Caco-2 (cell line): ENCODE measurements around the gene FBXL19. TPM values are rescaled to one million over a fixed set of nuclear protein-coding genes. Genes with fewer than 3 reads are reported as not detected.

Experiments used
- BruUV-seq: library from RNA; stranded (reverse); fragments of 400-500 nt; replicated peaks from 2 replicates; lab custom pipeline; 2021; lab: Mats Ljungman, UMichigan
- CTCF ChIA-PET: fragments of 300-600 bp; sonication (Branson Sonifier 250); formaldehyde crosslinking; loops from one replicate; lab custom pipeline; 2022; ENCODE audit warnings: antibody characterized with exemption; lab: Charles Lee
- POLR2A ChIA-PET: fragments of 300-600 bp; sonication (Branson Sonifier 250); formaldehyde crosslinking; loops from one replicate; lab custom pipeline; 2022; ENCODE audit warnings: antibody characterized with exemption; lab: Charles Lee
- DNase-seq, 2 experiments: peaks; one replicate each; pipeline versions ENCODE4 v3.0.0 to v3.0.0-alpha.2; 2020 to 2022
- H3K27me3 ChIP-seq: replicated peaks from 2 replicates; pipeline ENCODE4 v1.6.0; 2011; ENCODE audit warnings: low read length; ENCODE audit not compliant: control insufficient read depth, insufficient read depth
- H3K36me3 ChIP-seq: 2 replicates; pipeline ENCODE4 v1.5.1; 2011; ENCODE audit warnings: low read length; ENCODE audit not compliant: control insufficient read depth, insufficient read depth
- H3K4me1 ChIP-seq: fragments of 250-450 bp; sonication (Bioruptor Pico); 2 replicates; pipeline ENCODE4 v1.5.1; 2020; ENCODE audit warnings: mild to moderate bottlenecking
- H3K4me3 ChIP-seq: 2 replicates; pipeline ENCODE4 v1.5.1; 2011; ENCODE audit warnings: low read depth, mild to moderate bottlenecking, control low read depth, low read length
- H3K9me3 ChIP-seq: fragments of 250-450 bp; sonication (Bioruptor Pico); 2 replicates; pipeline ENCODE4 v1.5.1; 2020; ENCODE audit warnings: mild to moderate bottlenecking, moderate library complexity
- H3K27ac Mint-ChIP-seq: one replicate; pipeline ENCODE4 v1.8.0; 2022; ENCODE audit warnings: mixed read lengths; ENCODE audit not compliant: unreplicated experiment
- H3K27me3 Mint-ChIP-seq: one replicate; pipeline ENCODE4 v1.8.0; 2022; ENCODE audit warnings: mixed read lengths; ENCODE audit not compliant: insufficient read depth, unreplicated experiment
- H3K36me3 Mint-ChIP-seq: one replicate; pipeline ENCODE4 v1.8.0; 2022; ENCODE audit warnings: mild to moderate bottlenecking, mixed read lengths; ENCODE audit not compliant: insufficient read depth, unreplicated experiment
- H3K4me1 Mint-ChIP-seq: one replicate; pipeline ENCODE4 v1.8.0; 2022; ENCODE audit warnings: low read depth, mixed read lengths; ENCODE audit not compliant: unreplicated experiment
- H3K4me3 Mint-ChIP-seq: one replicate; pipeline ENCODE4 v1.8.0; 2022; ENCODE audit warnings: mild to moderate bottlenecking, moderate library complexity, mixed read lengths; ENCODE audit not compliant: unreplicated experiment
- H3K9me3 Mint-ChIP-seq: one replicate; pipeline ENCODE4 v1.8.0; 2022; ENCODE audit warnings: mixed read lengths; ENCODE audit not compliant: unreplicated experiment
- CTCF ChIP-seq, 2 experiments: fragments of 200-600 bp in 1 of 2; IDR thresholded peaks; 1 replicate in 1 of 2; 2 replicates in 1 of 2; pipeline versions ENCODE4 v1.5.1 to v1.8.0; 2011 to 2022; ENCODE audit warnings: antibody characterized with exemption in 1 of 2, control low read depth in 1 of 2, inconsistent platforms in 1 of 2, low read depth in 1 of 2, low read length in 1 of 2, mild to moderate bottlenecking in 1 of 2, moderate library complexity in 1 of 2; ENCODE audit not compliant: insufficient read depth in 1 of 2, severe bottlenecking in 1 of 2, unreplicated experiment in 1 of 2
- intact Hi-C: fragments of 100-400 bp; cut with micrococcal nuclease; formaldehyde crosslinking; loops from one replicate; pipeline ENCODE4 v1.10.0; 2022; ENCODE audit not compliant: unreplicated experiment
- total RNA-seq: library from RNA; stranded (reverse); gene quantifications from 2 replicates; pipeline ENCODE4 v1.2.3, GENCODE V29; 2022

FBXL19 gene
- total RNA-seq, 1 experiment from 2014 or later = 20.2 TPM

- ChIA-PET POLR2A (no interaction called here), CTCF (interaction anchor here (1.0 to 1.9 kb wide), 6 partner anchors 11 to 457 kb away, joined by 3 to 13 read pairs (median 5); partner anchors contain the start of genes KAT8, ZNF646, ZNF668 and ZNF843)
- Histone ChIP-seq H3K4me3 (no peak overlapping the region), H3K9me3 (no peaks in the 10 kb centered on the region), H3K4me1 (peaks cover 7% of the 10 kb centered on the region), H3K36me3 (no peaks in the 10 kb centered on the region), H3K27me3 (no peaks in the 10 kb centered on the region)
- no peak overlapping the region for H3K27ac Mint-ChIP-seq
- intact Hi-C loops = loop anchor here (2.0 to 5.0 kb wide), 3 partner anchors 31 to 157 kb away; no protein-coding TSS in a partner anchor
- H3K36me3 Mint-ChIP-seq = peaks cover 14% of the 10 kb centered on the region
- peak overlapping the region; percentile 59 for H3K4me3 Mint-ChIP-seq
- H3K27me3 Mint-ChIP-seq = no peaks in the 10 kb centered on the region
- peak; percentile 50 to 56 for DNase-seq
- peak in 1 of 2 experiments; percentile 50 for TF ChIP-seq CTCF (IDR thresholded peaks at IDR 0.05; ENCODE audit: insufficient read depth in 1 of 2, low read depth in 1 of 2, low read length in 1 of 2, severe bottlenecking in 1 of 2, unreplicated experiment in 1 of 2)
- H3K4me1 Mint-ChIP-seq = peaks cover 6% of the 10 kb centered on the region
- no TSS peak for BruUV-seq
- no peaks in the 10 kb centered on the region for H3K9me3 Mint-ChIP-seq
Observed at GRCh38 chr16:30985401-30986128, 62.2 kb downstream of the FBXL19 start.

GRCh38 chr16:30986129-30986991, 63.0 kb downstream of the FBXL19 start:
- H3K36me3 ChIP-seq = no peaks in the 10 kb centered on the region
- Mint-ChIP-seq H3K27ac (no peak overlapping the region), H3K4me3 (no peak overlapping the region), H3K36me3 (peaks cover 13% of the 10 kb centered on the region), H3K27me3 (no peaks in the 10 kb centered on the region), H3K4me1 (peaks cover 6% of the 10 kb centered on the region), H3K9me3 (no peaks in the 10 kb centered on the region)
- no peak for TF ChIP-seq CTCF (IDR thresholded peaks at IDR 0.05; ENCODE audit: insufficient read depth in 1 of 2, low read depth in 1 of 2, low read length in 1 of 2, severe bottlenecking in 1 of 2, unreplicated experiment in 1 of 2)
- no TSS peak for BruUV-seq
- H3K4me1 ChIP-seq = peaks cover 7% of the 10 kb centered on the region
- intact Hi-C loops = loop anchor here (5.0 kb wide), 1 partner anchor 156 kb away; no protein-coding TSS in a partner anchor
- no peak for DNase-seq
- H3K4me3 ChIP-seq = no peak overlapping the region
- ChIA-PET CTCF (interaction anchor here (0.5 to 1.8 kb wide), 4 partner anchors 10 to 1263 kb away, joined by 5 to 13 read pairs (median 5); partner anchors contain the start of gene ZNF843), POLR2A (no interaction called here)
- H3K27me3 ChIP-seq = no peaks in the 10 kb centered on the region
- no peaks in the 10 kb centered on the region for H3K9me3 ChIP-seq

GRCh38 chr16:30987581-30988190, 64.3 kb downstream of the FBXL19 start:
- Mint-ChIP-seq H3K4me3 (no peak overlapping the region), H3K27ac (no peak overlapping the region), H3K9me3 (no peaks in the 10 kb centered on the region), H3K36me3 (peaks cover 5% of the 10 kb centered on the region), H3K4me1 (peaks cover 6% of the 10 kb centered on the region), H3K27me3 (no peaks in the 10 kb centered on the region)
- ChIA-PET POLR2A (no interaction called here), CTCF (no interaction called here)
- intact Hi-C loops = loop anchor here (5.0 kb wide), 1 partner anchor 155 kb away; no protein-coding TSS in a partner anchor
- BruUV-seq = no TSS peak
- Histone ChIP-seq H3K9me3 (no peaks in the 10 kb centered on the region), H3K36me3 (no peaks in the 10 kb centered on the region), H3K27me3 (no peaks in the 10 kb centered on the region), H3K4me3 (no peak overlapping the region), H3K4me1 (peaks cover 7% of the 10 kb centered on the region)
- TF ChIP-seq CTCF (IDR thresholded peaks at IDR 0.05; ENCODE audit: insufficient read depth in 1 of 2, low read depth in 1 of 2, low read length in 1 of 2, severe bottlenecking in 1 of 2, unreplicated experiment in 1 of 2) = no peak
- no peak for DNase-seq
